Measurements from ENCODE around the gene PRKG1. TPM values are rescaled to one million over a fixed set of nuclear protein-coding genes. Genes with fewer than 3 reads are reported as not detected.

PRKG1 gene
- total RNA-seq, 1 donor from 2014 or later, result not detected

DNA sequence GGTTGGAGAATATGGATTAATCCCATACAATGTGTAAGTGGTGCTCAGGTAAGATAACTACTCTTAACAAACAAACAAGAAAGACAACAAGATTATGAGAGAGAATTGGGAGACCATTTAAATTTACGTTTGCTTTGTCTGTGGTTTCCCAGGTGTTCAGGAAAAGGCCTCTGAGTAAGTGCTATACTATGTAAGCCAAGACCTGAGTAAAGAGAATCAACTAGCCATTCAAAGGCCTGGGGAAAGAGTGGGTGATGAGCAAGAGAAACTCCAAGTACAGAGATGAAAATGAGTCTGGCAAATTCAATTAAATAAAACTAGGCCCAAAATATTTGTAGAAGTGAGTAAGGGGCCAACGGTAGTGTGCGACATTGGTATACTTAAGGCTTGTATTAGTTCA is 615.2 kb downstream of the PRKG1 start:
- intact Hi-C loops (cut with micrococcal nuclease), result no loop called here

DNA sequence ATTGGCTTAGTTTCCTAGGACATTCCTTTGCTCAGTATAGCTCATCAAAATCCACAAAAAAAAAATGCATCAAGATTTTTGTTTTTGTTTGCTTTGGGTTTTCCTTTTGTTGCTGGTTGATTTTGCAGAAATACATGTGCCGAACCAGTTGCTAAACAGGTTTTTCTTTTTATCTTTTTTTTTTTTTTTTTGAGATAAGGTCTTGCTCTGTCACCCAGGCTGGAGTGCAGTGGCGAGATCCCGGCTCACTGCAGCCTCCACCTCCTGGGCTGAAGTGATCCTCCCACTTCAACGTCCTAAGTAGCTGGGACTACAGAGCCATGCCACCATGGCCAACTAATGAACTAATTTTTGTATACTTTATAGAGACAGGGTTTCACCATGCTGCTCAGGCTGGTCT is 616.8 kb downstream of the PRKG1 start:
- intact Hi-C loops (cut with micrococcal nuclease), result no loop called here

DNA sequence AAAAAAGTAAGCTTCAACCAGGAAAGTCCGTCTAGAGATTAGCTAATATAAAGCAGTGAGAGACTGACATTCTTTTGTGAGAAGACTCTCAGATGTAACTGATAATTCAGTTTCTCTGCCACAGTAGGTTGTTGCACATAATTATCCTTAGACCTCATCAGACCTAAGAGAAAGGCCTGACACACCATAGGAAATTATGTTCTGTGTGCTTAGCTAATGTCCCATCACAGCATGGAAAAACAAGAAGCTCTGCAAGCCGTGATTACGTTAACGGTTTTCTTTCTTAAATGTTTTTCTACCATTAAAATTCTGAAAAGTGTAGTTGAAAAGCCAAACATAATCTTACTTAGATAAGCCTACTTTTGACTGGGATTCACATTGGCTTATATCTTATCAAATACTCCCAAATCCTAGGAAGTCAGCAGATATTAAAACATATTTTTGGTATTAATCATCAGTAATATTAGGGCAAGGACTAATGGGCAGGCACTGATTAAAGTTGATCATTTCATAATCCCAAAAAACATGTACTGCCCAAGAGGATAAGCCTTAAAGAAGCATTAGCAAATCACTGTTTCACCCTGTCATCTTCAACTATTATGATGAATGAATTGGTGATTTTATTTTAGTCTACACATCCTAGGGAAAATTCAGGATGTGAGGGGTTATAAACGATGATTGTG is 619.9 kb downstream of the PRKG1 start:
- intact Hi-C loops (cut with micrococcal nuclease), result no loop called here

DNA sequence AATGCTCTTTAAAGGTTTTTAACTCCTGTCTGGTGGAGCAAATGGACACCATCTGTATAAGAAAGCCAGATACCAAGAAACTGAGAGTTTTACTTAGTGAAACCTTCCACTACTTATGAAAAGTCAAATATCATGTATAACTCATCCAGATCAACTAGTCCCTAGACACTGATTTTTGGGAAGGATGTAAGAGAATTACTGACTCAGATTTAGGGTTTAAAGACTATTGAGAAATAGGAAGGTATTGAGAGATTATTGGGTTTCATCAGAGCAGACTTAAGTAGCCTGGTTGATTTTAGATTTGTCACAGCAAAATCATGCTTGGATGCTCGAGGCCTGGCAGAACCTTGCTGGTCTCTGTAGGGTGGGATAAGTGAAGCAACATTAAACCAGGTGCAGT is 622.0 kb downstream of the PRKG1 start:
- intact Hi-C loops (cut with micrococcal nuclease), result loop anchor here (5.0 kb wide), 1 partner anchor 136 kb away; no protein-coding TSS in a partner anchor

DNA sequence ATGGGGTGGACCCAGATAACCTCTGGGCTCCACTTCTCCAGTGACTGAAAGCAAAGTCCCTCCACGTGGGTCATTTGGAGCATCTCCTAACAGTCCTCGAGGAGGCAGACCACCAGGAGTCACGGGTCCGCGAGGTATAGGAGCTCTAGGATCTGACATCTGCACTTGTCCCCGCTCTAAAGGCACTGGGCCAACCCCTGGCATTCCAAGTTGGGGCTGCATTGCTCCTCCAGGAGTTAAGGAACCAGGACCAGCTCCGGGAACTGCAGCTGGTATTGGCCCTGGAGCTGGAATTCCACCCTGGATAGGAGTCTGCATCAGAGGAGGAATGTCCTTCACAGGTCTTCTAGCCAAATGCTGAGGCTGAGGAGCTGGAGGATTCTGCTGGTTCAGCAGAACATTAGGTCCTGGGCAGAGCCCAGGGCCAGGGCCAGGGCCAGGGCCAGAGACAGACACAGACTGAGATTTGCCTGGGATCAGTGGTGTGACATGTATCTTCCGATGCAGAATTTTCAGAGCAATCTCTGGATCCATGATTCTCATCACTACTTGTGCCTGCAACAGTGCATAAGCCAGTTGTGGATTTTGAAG is 624.3 kb downstream of the PRKG1 start:
- intact Hi-C loops (cut with micrococcal nuclease), result loop anchor here (1.0 to 5.0 kb wide), 5 partner anchors 9 to 1076 kb away; no protein-coding TSS in a partner anchor

DNA sequence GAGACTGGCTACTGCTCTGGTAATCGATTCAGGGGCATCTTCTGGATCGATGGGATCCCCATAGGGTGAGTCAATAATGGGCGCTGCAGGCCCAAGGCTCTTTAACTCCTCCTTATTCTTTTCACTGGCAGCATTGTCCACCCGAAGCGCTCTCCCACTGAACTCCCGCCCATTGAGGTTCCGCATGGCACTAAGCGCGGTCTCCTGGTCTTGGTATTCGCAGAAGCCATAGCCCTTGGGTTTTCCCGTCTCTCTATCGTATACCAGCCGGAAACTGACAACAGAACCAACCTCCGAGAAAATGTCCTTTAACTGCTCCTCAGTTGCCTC is 624.8 kb downstream of the PRKG1 start:
- intact Hi-C loops (cut with micrococcal nuclease), result loop anchor here (1.0 to 5.0 kb wide), 5 partner anchors 8 to 1077 kb away; no protein-coding TSS in a partner anchor

DNA sequence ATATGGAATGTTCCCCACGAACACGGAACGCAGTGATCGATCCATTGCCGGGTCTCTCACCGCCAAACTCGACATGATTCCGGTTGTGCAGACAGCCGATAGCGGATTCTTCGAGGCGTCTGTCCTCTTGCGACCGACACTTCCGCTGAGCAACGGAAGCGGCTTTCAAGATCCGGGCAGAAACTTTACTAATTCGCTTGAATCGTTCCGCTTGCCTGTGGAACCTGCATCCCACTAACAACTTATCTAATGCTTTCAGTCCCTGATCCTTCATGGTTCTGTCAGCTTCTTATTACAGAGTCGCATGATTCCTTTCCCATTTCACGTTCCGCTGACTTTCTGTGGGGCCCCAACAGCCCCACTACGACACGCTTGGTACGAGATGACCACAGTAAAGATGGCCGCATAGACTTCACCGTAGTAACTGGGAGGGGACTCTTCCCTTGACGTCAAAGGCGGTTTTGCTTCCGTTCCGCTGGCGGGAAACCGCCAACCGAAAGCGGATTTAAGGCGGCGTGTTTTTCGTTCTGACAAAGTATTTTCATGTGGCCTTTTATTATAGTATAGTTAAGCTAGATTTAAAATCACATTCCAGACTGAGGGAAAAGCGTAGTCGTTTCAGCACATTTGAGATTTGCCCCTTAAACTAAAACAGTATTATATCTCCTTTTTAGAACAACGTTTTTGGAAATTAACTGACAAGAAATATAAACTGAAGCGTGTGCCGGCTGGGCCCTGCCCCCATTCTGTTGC is 625.4 kb downstream of the PRKG1 start, which contains the start of gene CSTF2T:
CSTF2T (minus strand) TSS at position 121 of the 753 bp plus-strand sequence; CDS start at position 75, 46 bp downstream.
- intact Hi-C loops (cut with micrococcal nuclease), result loop anchor here (1.0 to 5.0 kb wide), 5 partner anchors 8 to 1077 kb away; no protein-coding TSS in a partner anchor

DNA sequence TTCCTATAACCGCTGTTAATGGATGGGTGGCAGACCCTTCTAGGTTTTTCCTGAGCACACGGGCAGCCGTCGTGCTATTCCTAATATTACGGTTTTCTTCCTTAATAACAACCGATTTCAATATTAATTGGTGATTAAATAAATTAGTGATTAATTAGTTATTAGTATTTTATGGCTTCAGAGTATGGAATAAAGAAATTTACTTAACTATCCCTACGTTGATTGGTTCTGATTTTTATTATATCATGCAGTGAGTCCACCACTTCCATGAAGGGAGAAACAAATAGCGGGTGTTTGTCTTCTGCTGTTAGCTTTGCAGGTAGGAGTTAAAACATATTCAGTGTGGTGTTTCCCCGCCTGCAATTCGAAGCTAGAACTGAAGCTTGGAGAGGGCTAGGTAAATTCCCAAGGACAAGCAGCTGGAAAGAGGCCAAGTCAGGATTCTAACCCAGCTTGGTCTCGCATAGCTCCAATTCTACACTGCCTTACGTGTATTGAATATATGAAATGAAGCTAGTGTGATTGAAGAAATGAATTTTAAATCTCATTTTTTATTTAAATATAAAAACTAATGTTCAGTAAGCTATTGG is 626.0 kb downstream of the PRKG1 start:
- intact Hi-C loops (cut with micrococcal nuclease), result no loop called here

DNA sequence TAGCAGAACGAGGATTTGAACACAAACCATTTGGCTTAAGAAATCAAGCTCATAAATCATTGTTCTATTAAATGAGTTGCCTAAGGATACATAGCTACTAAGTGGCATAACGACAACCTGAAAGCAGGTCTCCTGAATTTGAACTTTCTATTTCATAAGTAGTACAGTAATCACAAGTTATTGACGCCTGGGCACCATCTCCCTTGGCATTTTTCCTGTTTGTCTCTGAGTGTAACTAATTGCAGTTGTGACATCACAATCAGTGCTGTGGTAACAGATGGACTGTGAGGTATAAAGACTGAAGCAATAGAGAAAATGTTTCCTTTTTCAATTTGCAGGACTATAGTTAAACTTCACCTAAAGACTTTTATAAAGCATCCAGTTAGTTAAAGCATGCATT is 631.5 kb downstream of the PRKG1 start:
- intact Hi-C loops (cut with micrococcal nuclease), result no loop called here

DNA sequence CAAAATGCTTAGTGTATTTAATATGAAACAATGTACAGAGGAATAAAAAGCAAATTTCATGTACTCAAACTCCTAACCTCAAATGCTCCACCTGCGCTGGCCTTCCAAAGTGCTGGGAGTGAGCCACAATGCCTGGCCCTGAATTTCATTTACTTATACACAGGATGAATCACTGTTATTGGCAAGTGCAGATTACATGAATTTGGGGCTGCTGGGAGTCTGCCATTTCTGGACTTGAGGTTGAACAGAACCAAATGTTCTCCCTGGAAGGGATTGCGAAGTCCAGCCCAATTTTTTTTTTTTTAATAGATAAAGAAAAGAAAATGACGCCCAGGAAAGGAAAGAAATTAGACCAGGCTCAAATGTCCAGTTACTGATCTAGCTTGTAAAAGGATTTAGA is 631.9 kb downstream of the PRKG1 start:
- intact Hi-C loops (cut with micrococcal nuclease), result no loop called here

DNA sequence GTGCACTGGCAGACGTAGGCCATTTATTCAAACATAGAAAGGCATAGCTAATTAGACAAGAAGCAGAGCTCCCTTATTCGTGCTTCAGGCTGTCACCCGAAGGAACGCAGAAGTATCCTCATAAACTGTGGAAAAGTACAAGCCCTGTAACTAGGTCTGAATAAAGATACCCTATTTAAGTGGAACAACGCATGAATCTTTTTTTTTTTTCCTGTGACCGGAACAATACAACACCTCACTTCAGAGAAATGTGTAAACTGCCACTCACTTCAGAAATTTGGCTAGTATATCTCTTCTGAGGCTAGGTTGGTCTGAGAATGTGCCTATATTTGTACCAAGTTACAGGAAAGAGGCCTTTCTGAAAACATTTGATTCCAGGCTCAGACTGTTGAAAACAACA is 633.1 kb downstream of the PRKG1 start:
- intact Hi-C loops (cut with micrococcal nuclease), result loop anchor here (1.0 kb wide), 1 partner anchor 8 kb away; the partner anchor contains the start of gene CSTF2T

DNA sequence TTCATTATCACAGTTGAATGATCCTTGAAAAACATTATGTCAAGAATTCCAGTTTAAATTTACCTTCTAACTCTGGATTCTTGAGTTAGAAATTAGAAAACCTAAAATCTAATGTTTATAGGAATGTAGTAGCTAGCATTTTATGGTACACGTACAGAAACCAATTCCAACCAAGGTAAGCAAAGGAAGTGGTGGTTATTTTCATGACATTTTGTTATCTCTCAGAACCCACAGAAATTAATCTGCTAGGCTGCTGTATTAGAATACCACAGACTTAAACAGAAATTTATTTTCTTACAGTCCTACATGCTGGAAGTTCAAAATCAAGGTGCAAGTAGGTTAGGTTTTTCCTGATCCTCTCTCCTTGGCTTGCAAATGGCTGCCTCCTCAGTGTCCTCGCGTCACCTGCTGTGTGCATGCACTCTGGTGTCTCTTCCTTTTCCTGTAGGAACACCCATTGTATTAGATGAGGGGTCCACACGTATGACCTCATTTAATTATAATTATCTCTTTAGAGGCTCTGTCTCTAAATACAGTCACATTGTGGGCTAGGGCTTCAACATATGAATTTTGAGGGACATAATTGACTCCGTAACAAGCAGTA is 633.6 kb downstream of the PRKG1 start:
- intact Hi-C loops (cut with micrococcal nuclease), result loop anchor here (1.0 kb wide), 1 partner anchor 9 kb away; the partner anchor contains the start of gene CSTF2T

DNA sequence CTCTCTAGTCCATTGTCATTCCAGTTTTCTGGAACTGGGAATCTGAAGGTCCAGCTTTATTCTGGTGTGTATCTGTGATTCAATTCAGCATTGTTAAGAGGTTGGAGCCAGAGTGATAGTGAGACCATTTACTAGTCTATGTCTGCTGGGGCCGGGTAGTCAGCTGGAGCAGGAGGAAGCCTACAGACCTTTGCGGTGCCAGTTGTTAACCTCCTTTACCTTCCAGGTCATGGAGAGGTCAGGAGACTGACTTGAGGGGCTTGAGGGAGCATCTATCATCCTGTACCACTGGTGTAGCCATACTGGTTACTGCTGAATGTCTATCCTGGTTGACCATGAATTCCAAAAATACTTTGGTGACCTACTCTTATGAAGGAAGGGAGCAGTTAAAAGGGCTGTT is 634.3 kb downstream of the PRKG1 start:
- intact Hi-C loops (cut with micrococcal nuclease), result no loop called here

DNA sequence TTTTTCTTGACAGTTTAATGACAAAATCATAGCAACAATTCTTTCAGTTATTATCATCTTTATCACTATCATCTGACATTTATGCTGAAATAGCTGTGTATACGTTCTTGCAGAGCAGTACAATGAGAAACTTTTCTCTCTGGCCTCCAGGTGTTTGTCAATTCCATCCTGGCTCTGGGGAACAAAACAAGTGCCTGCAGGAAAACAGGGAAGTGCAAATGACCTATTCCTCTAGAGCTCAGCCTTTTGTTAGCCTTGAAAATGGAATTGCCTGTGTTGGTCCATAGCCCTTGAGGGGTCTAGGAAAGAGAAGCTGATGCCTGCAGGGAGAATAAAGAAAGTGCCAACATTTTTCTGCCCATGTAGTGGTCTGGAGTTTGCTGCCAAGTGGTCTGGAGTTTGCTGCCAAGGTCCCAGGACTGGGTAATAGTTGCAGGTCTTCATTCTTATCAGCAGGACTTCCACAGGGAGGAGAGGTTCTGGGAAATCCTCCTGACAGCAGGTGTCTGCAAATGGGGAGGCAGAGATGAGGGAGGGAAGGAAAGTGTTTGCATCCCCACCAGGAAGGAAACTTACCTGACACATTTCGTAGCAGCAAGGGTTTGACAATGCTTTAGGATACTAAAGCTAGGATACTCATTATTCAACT is 635.2 kb downstream of the PRKG1 start:
- intact Hi-C loops (cut with micrococcal nuclease), result no loop called here

DNA sequence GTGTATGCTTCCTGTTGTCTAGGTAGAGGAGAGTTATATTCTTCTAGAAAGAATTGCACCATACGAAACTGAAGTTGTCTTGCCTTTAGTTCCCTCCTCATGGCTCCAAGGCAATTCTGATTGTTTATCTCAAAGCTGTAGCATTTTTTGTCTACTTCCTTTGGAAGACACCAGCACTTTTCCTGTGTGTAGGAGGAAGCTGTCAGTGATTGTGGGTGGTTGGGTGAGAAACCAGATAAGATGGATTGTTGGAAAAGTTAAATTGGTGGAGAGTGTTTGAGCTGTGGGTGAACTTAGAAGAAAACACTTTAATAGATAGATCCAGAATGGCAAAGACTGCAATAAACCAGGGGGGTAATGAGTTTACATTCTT is 637.2 kb downstream of the PRKG1 start:
- intact Hi-C loops (cut with micrococcal nuclease), result no loop called here

DNA sequence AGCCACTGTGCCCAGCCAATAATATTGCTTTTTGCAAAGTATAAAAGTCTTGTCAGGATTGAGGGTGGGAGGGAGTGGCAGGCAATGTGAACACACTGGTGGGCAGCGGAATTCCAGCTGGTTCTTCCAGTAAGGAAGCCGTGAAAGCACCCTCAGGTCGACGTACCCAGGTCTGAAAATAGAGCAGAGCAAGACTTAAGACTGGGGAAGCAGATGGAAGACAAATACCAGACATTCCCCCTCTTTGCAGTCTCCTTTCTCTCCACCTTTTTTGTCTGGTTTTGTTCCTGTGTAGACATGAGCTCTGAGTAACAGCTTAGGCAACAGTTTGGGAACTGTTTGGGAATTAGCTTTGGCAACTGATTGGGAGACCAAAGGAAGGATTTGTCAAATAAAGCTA is 642.7 kb downstream of the PRKG1 start:
- intact Hi-C loops (cut with micrococcal nuclease), result no loop called here

DNA sequence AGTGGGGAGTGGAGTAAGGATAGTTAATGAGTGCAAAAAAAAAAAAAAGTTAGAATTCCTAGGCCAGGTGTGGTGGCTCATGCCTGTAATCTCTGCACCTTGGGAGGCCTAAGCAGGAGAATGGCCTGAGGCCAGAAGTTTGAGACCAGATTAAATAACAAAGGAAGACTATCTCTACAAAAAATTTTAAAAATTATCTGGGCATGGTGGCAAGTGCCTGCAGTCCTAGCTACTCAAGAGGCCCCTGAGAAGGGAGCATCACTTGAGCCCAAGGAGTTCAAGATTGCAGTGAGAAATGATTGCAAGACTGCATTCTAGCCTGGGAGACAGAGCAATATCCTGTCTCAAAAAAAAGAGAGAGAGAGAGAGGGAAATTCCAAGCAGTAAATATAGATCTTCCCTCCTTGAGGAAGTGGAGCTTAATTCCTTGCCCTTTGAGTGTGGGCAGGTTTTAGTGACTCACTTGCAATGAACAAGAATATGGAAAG is 644.6 kb downstream of the PRKG1 start:
- intact Hi-C loops (cut with micrococcal nuclease), result no loop called here

DNA sequence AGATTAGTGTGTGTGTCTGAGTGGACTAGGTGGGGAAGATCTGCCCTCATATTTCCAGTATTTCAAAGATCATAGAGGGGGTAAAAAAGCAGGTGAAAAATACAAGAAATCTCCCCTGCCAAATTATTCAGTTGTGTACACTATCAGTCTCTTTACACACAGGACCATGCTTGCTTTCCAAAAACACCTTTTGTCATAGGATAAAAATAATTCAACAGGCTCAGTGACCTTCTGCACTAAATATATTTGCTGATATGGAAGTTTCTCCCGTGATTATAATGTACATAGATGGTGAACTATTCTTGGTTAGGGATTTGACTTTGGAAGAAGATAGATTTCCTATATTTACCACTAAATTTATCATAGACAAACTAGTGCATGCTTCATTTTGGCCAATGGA is 649.8 kb downstream of the PRKG1 start:
- intact Hi-C loops (cut with micrococcal nuclease), result no loop called here

DNA sequence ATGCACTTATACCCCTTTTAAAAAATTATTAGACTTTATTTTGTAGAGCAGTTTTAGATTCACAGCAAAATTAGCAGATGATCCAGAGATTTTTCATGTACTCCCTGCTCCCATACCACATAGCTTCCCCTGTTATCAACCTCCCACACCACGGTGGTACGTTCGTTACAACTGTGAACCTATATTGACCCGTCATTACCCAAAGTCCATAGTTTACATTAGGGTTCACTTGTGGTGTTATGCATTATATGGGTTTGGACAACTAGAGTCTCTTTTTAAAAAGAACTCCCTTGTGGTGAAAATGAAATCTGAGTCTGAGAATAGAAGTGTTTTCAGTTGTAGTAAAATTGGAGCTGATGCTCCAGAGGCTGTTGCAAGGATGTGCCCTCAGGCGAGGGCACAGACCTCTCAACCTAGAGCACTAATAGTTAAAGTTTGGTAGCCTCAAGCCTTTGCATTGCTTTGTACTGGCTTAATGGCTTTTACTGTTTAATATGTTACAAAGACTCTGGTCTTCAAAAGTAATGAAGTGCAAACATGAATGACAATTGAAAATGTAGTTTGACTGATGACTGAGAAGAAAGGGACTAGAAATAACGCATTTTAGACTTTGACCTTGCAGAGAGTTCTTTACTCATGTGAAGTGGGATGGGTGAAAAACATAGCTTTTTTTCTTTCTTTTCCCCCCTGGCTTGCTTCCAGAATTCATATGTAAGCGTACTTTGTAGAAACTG is 655.7 kb downstream of the PRKG1 start:
- intact Hi-C loops (cut with micrococcal nuclease), result no loop called here

DNA sequence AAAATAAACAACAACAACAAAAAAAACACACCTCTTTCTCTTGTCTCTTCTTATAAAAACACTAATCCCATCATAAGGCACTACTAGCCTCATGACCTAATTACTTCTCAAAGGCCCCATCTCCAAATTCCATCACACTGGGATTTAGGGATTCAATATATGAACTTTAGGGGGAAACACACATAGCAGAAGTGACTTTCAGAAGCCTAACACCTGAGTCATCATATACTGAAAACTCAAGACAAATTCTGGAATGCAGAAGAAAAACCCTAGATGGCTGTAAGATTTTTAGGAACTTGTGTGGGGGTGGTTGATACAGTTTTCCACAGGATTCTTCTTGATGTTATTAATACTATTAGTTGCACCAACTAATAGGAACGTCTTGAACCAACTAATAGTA is 658.8 kb downstream of the PRKG1 start:
- intact Hi-C loops (cut with micrococcal nuclease), result no loop called here

All from T-helper 1 cell treated with Interleukin-12 subunit alpha and Interleukin-12 subunit beta and Interleukin-4 antibody, amounts not matched to agents 30 ng/mL and 1 ng/mL, for 36 hours (primary cell).